COLO668 (cell line): ENCODE measurements around the gene LUZP4.
A peak's percentile ranks its signal among the peaks of the same experiment; 100 is the strongest.
"Not testable (repeated sequence)": the region's sequence is repeated elsewhere in the genome, so short reads cannot be mapped to it uniquely, and the experiment has no call there.

Experiments
- DNase-seq: peaks from one replicate; lab custom pipeline; 2025; ENCODE audit not compliant: unreplicated experiment; lab: John Stamatoyannopoulos, UW

The LUZP4 gene

GRCh38 chrX:115289465-115289864, at the start of gene LUZP4:
Gene LUZP4, plus strand, starts transcription at chrX:115289715. Its CDS starts 45 bp downstream, at chrX:115289760.
- DNase-seq: no peak

- DNase-seq: no peak
Measured at GRCh38 chrX:115251458-115252233, 37.9 kb upstream of the LUZP4 start.

GRCh38 chrX:115255003-115255402, 34.5 kb upstream of the LUZP4 start:
- no peak for DNase-seq

- no peak for DNase-seq
Measured at GRCh38 chrX:115257711-115258110, 31.8 kb upstream of the LUZP4 start.

GRCh38 chrX:115259238-115259875, 30.2 kb upstream of the LUZP4 start:
- DNase-seq: no peak

- DNase-seq: no peak
Measured at GRCh38 chrX:115260330-115260729, 29.2 kb upstream of the LUZP4 start.

- no peak for DNase-seq
Measured at GRCh38 chrX:115261148-115261547, 28.4 kb upstream of the LUZP4 start.

- no peak for DNase-seq
Measured at GRCh38 chrX:115264009-115264408, 25.5 kb upstream of the LUZP4 start.

- no peak for DNase-seq
Measured at GRCh38 chrX:115266300-115266699, 23.2 kb upstream of the LUZP4 start.

GRCh38 chrX:115268421-115268820, 21.1 kb upstream of the LUZP4 start:
- no peak for DNase-seq

- no peak for DNase-seq
Measured at GRCh38 chrX:115269051-115269683, 20.3 kb upstream of the LUZP4 start.

- DNase-seq: no peak
Measured at GRCh38 chrX:115284877-115285276, 4.6 kb upstream of the LUZP4 start.

- DNase-seq: no peak
Measured at GRCh38 chrX:115297189-115297588, 7.7 kb downstream of the LUZP4 start.

GRCh38 chrX:115311139-115311538, 21.6 kb downstream of the LUZP4 start:
- no peak for DNase-seq

- DNase-seq: no peak
Measured at GRCh38 chrX:115311601-115312001, 22.1 kb downstream of the LUZP4 start.

- DNase-seq: no peak
Measured at GRCh38 chrX:115318139-115318538, 28.6 kb downstream of the LUZP4 start.

GRCh38 chrX:115322375-115322774, 32.9 kb downstream of the LUZP4 start:
- no peak for DNase-seq

- DNase-seq: no peak
Measured at GRCh38 chrX:115324194-115324593, 34.7 kb downstream of the LUZP4 start.

GRCh38 chrX:115329282-115329681, 39.8 kb downstream of the LUZP4 start:
- not testable (repeated sequence) for DNase-seq

- peak; percentile 0 for DNase-seq
Measured at GRCh38 chrX:115330498-115331168, 41.1 kb downstream of the LUZP4 start.

GRCh38 chrX:115332832-115333231, 43.3 kb downstream of the LUZP4 start:
- no peak for DNase-seq

GRCh38 chrX:115333446-115333845, 43.9 kb downstream of the LUZP4 start:
- DNase-seq: no peak
